GM12872 (cell line): ENCODE measurements around the gene EVA1A.

Source experiments
- CTCF ChIP-seq: IDR thresholded peaks from 3 replicates; pipeline ENCODE4 v1.5.1; 2011; ENCODE audit warnings: low read depth, mild to moderate bottlenecking, low read length, moderate library complexity; ENCODE audit not compliant: insufficient read depth

Gene EVA1A

DNA sequence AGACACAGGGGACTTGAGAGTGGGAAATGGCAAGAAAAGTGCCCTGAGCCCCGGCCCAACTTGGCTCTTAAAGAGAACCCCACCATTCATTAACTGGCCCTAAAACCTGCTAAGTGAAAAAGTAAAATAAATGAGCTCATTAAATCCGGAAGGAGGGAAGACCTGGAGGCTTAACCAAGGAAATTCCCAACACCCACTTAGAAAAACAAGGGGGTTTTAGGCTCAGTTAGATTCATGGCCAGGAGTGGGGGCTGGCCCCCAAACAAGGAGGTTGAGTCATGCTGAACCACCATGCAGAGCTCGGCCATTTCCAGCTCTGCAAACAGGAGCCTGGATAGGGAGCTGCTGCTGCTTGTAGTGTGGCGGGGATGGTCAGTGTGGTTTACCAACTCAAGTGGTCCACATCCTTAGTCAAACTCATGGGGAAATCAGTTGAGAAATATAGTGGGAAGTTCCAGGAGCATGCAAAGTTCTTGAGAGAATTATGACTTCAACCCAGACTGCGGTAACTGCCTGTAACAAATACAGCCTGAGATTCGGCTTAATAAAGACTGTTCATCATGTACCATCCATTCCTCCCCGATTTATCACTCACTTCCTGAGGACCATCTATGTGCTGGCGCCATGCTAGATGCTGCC, 46.1 kb upstream of the EVA1A start:
- no peak for TF ChIP-seq CTCF

DNA sequence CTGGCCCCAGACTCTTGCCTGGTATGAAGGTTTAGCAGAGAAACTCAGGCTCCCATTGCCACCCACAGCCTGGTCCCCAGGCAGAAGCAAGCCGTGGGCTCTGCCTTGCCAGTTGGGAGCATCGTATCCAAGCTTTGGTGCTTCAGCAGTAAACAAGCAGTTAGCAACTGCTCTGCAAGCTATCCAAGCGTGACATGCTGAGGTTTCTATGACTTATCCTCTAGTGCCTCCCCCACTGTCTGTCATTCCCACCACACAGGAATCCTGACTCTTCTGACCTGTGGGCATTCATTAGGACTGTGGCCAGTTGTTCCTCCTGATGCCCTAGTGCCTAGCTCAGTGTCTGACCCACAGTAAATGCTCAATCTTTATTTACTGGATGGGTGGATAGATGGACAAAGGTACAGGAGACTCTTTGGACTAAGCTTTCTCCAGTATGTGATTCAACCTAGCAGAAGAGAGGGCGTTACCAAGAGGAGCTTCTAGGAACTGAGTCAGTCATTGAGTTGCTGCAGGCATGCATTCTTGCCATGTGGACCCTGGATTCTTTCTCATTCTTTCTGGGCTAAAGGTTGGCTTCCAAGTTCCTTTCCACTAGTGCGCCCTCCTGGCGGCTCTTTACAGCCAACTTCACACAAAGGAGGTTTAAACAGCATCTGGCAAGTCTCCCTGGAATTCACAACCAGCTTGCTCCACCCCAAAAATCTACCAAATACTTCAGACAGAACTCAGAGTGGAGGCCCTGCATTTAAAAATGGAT, 45.2 kb upstream of the EVA1A start:
- no peak for TF ChIP-seq CTCF

GRCh38 chr2:75604484-75604883, 43.7 kb upstream of the EVA1A start:
- no peak for TF ChIP-seq CTCF

DNA sequence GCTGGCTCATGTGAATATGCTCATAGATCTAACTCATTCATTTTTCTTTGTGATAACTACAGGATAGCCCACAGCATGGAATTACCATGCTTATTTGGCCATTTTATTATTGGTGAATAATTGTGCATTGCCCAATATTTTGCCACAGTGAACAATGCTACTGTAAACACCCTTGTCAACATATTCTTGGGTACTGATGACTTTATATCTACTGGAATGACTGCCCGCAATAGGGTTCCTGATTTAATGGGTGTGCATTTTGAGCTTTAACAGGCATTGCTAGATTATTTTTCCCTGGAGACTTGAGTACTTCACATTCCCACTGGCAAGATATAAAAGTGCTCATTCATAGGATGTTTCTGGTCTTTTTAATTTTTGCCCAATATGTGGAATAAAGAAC, 42.7 kb upstream of the EVA1A start:
- TF ChIP-seq CTCF = no peak

DNA sequence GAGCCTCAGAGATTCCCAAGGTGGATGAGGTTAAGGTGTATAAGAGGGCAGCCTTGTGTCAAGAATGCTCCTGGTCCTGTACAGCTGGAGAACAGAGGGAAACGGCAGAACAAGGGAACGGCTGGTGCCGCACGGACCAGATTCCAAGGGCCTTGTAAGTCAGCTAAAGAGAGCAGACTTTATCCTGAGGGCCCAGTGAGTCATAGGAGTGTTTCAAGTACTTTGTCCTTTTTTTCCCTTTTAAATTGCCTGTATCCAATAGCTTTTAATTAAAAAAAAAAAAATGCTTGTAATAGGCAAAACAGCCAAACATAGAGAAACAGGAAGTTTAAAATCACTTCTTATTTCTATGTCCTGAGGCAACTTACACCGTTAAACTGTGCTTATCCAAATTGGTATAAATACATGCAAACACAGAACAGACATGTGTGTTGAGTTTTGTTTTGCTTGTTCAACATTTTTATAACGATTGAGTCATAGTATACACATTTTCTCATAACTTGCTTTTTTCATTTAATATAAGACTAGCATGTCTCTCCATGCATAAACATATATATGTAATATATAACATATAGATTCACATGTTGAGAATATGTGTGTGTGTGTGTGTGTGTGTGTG, 42.1 kb upstream of the EVA1A start:
- no peak for TF ChIP-seq CTCF

- no peak for TF ChIP-seq CTCF
Measured at GRCh38 chr2:75600461-75601011, 39.8 kb upstream of the EVA1A start.

GRCh38 chr2:75598589-75599155, 37.9 kb upstream of the EVA1A start:
- no peak for TF ChIP-seq CTCF
